ENCODE data around the gene BRCA1. TPM values are rescaled to one million over a fixed set of nuclear protein-coding genes. Genes with fewer than 3 reads are reported as not detected.
A peak's percentile ranks its signal among the peaks of the same experiment; 100 is the strongest.

BRCA1 gene
- total RNA-seq, 1 donor from 2014 or later = 6.0 TPM

- peaks cover 42% of the 10 kb centered on the region for H3K79me2 ChIP-seq (ENCODE audit: insufficient read depth, low read length)
- Mint-ChIP-seq H3K9me3 (ENCODE audit: unreplicated experiment) (no peaks in the 10 kb centered on the region), H3K4me1 (ENCODE audit: low read depth, unreplicated experiment) (peaks cover 28% of the 10 kb centered on the region)
These were observed 104.1 kb downstream of the BRCA1 start for GRCh38 chr17:43020789-43021740.

GRCh38 chr17:43020030-43020621 is 105.0 kb downstream of the BRCA1 start:
- Histone ChIP-seq H3K27ac (ENCODE audit: low read depth, low read length) (no peak overlapping the region), H2AFZ (ENCODE audit: low read depth, low read length) (no peak overlapping the region), H3K36me3 (ENCODE audit: insufficient read depth, low read length) (peaks cover 6% of the 10 kb centered on the region), H4K20me1 (ENCODE audit: insufficient read depth, low read length) (peaks cover 26% of the 10 kb centered on the region), H3K4me2 (ENCODE audit: low read length) (peak overlapping the region; percentile 90), H3K79me2 (ENCODE audit: insufficient read depth, low read length) (peaks cover 42% of the 10 kb centered on the region), H3K9me3 (ENCODE audit: insufficient read depth, low read depth, low read length) (no peaks in the 10 kb centered on the region), H3K4me3 (ENCODE audit: insufficient read depth, low read depth, low read length) (no peak overlapping the region), H3K9ac (ENCODE audit: low read length) (no peak overlapping the region), H3K4me1 (ENCODE audit: insufficient read depth, low read length) (peaks cover 28% of the 10 kb centered on the region), H3K27me3 (ENCODE audit: insufficient read depth, low read length) (no peaks in the 10 kb centered on the region)
- FAIRE-seq (no peak), DNase-seq (ENCODE audit: low read depth) (no peak)
- TF ChIP-seq EZH2 (IDR thresholded peaks at IDR 0.05; ENCODE audit: insufficient read depth, low read length) (no peak), CTCF (IDR thresholded peaks at IDR 0.05; ENCODE audit: insufficient read depth, low read depth, low read length) (no peak)
- no peaks in the 10 kb centered on the region for H3K9me3 Mint-ChIP-seq (ENCODE audit: unreplicated experiment)
- no peaks in the 10 kb centered on the region for H3K27me3 Mint-ChIP-seq (ENCODE audit: low read depth, unreplicated experiment)
- peak overlapping the region; percentile 77 for H3K27ac Mint-ChIP-seq (ENCODE audit: unreplicated experiment)
- peak overlapping the region; percentile 97 for H3K4me3 Mint-ChIP-seq (ENCODE audit: unreplicated experiment)
- H3K36me3 Mint-ChIP-seq (ENCODE audit: low read depth, unreplicated experiment) = peaks cover 11% of the 10 kb centered on the region
- H3K4me1 Mint-ChIP-seq (ENCODE audit: low read depth, unreplicated experiment) = peaks cover 37% of the 10 kb centered on the region

More at GRCh38 chr17:43020789-43021740, 104.1 kb downstream of the BRCA1 start:
- peaks cover 31% of the 10 kb centered on the region for H3K4me1 ChIP-seq (ENCODE audit: insufficient read depth, low read length)
- no peak for FAIRE-seq
- peaks cover 6% of the 10 kb centered on the region for H3K36me3 ChIP-seq (ENCODE audit: insufficient read depth, low read length)
- no peaks in the 10 kb centered on the region for H3K27me3 ChIP-seq (ENCODE audit: insufficient read depth, low read length)
- H3K4me2 ChIP-seq (ENCODE audit: low read length) = peak overlapping the region; percentile 90
- H3K9me3 ChIP-seq (ENCODE audit: insufficient read depth, low read depth, low read length) = no peaks in the 10 kb centered on the region
- H4K20me1 ChIP-seq (ENCODE audit: insufficient read depth, low read length) = peaks cover 22% of the 10 kb centered on the region
- peak overlapping the region; percentile 95 for H3K4me3 ChIP-seq (ENCODE audit: insufficient read depth, low read depth, low read length)
- DNase-seq (ENCODE audit: low read depth) = peak; percentile 39
- TF ChIP-seq CTCF (IDR thresholded peaks at IDR 0.05; ENCODE audit: insufficient read depth, low read depth, low read length) (no peak), EZH2 (IDR thresholded peaks at IDR 0.05; ENCODE audit: insufficient read depth, low read length) (no peak)
- H3K9ac ChIP-seq (ENCODE audit: low read length) = peak overlapping the region; percentile 86
- peak overlapping the region; percentile 97 for H3K4me3 Mint-ChIP-seq (ENCODE audit: unreplicated experiment)
- peak overlapping the region; percentile 93 for H3K27ac Mint-ChIP-seq (ENCODE audit: unreplicated experiment)
- H3K27ac ChIP-seq (ENCODE audit: low read depth, low read length) = peak overlapping the region; percentile 55
- peaks cover 8% of the 10 kb centered on the region for H3K36me3 Mint-ChIP-seq (ENCODE audit: low read depth, unreplicated experiment)
- peak overlapping the region; percentile 93 for H2AFZ ChIP-seq (ENCODE audit: low read depth, low read length)
- H3K27me3 Mint-ChIP-seq (ENCODE audit: low read depth, unreplicated experiment) = no peaks in the 10 kb centered on the region

Measured in astrocyte (in vitro differentiated cells and primary cell).